Measurements from ENCODE around the gene PCYOX1L. TPM values are rescaled to one million over a fixed set of nuclear protein-coding genes. Genes with fewer than 3 reads are reported as not detected.

The PCYOX1L gene
- total RNA-seq, 1 experiment from 2014 or later: 15.3 TPM

- H3K9ac ChIP-seq (ENCODE audit: extremely low read depth, insufficient read length, low read length): no peak overlapping the region
- H3K79me1 ChIP-seq (ENCODE audit: insufficient read depth, low read depth, low read length, poor library complexity, severe bottlenecking): no peaks in the 10 kb centered on the region
- no peaks in the 10 kb centered on the region for H3K9me3 ChIP-seq (ENCODE audit: control insufficient read depth, low read depth, low read length)
- Mint-ChIP-seq H3K9me3 (no peaks in the 10 kb centered on the region), H3K36me3 (ENCODE audit: insufficient read depth in 1 of 3, low read depth in 3 of 3) (no peaks in the 10 kb centered on the region), H3K27ac (peak overlapping the region in 1 of 3 experiments; percentile 45; a peak in 1 of 7 replicates), H3K4me3 (no peak overlapping the region), H3K27me3 (ENCODE audit: low read depth) (no peaks in the 10 kb centered on the region), H3K4me1 (peaks cover 28 to 54% of the 10 kb centered on the region in 2 experiments)
- H2BK120ac ChIP-seq (ENCODE audit: low read depth, low read length, poor library complexity, severe bottlenecking): no peak overlapping the region
- H3K27ac ChIP-seq (ENCODE audit: insufficient read length, low read depth, low read length): no peak overlapping the region
- H3K23ac ChIP-seq (ENCODE audit: insufficient read length, low read depth, low read length): no peak overlapping the region
- H3K23me2 ChIP-seq (ENCODE audit: insufficient read length, low read depth, low read length, poor library complexity, severe bottlenecking): no peaks in the 10 kb centered on the region
- no peak overlapping the region for H4K91ac ChIP-seq (ENCODE audit: insufficient read length, low read depth, low read length)
- no peaks in the 10 kb centered on the region; the same call in 1 of the 2 replicates for H3K4me1 ChIP-seq (ENCODE audit: insufficient read depth, low read length)
- H4K8ac ChIP-seq (replicated peaks; ENCODE audit: insufficient read length, low read depth, low read length): no peak overlapping the region
- no peak for TF ChIP-seq CTCF (conservative IDR thresholded peaks at IDR 0.05)
- WGBS (ENCODE audit: extremely low coverage, insufficient read length, low lambda C conversion rate): no CpG with 5 or more reads among the region's 15 CpGs
- H3K4me2 ChIP-seq (ENCODE audit: insufficient read depth, insufficient read length, low read length): no peak overlapping the region
- no peak overlapping the region for H4K5ac ChIP-seq (ENCODE audit: insufficient read length, low read depth, low read length)
- H3K56ac ChIP-seq (ENCODE audit: insufficient read length, low read depth, low read length): no peak overlapping the region
- no peak overlapping the region for H3K18ac ChIP-seq (ENCODE audit: insufficient read length, low read depth, low read length)
- H2BK12ac ChIP-seq (ENCODE audit: insufficient read length, low read depth, low read length): no peak overlapping the region
- no peak overlapping the region for H3T11ph ChIP-seq (ENCODE audit: low read length)
- no peak overlapping the region for H2BK15ac ChIP-seq (ENCODE audit: low read depth, low read length)
- no peak overlapping the region for H3K4ac ChIP-seq (ENCODE audit: low read depth, low read length)
- H2BK5ac ChIP-seq (ENCODE audit: insufficient read length, low read length): no peak overlapping the region
- H2BK20ac ChIP-seq (ENCODE audit: low read depth, low read length, poor library complexity, severe bottlenecking): no peak overlapping the region
- no peaks in the 10 kb centered on the region for H3K79me2 ChIP-seq (ENCODE audit: insufficient read depth, low read length)
- H3K14ac ChIP-seq (ENCODE audit: insufficient read depth, low read length): no peak overlapping the region
- no peak overlapping the region for H2AK5ac ChIP-seq (ENCODE audit: insufficient read length, low read length)
- no peak for DNase-seq
- H3K27me3 ChIP-seq (ENCODE audit: insufficient read depth, low read length): no peaks in the 10 kb centered on the region
- H2AFZ ChIP-seq (ENCODE audit: low read length): no peak overlapping the region
- no peaks in the 10 kb centered on the region for H4K20me1 ChIP-seq (ENCODE audit: control insufficient read depth, insufficient read depth, insufficient read length)
Observed at GRCh38 chr5:149403923-149404745, 46.3 kb downstream of the PCYOX1L start.

Measured in H9 (cell line).